Fibroblast of lung (primary cell): ENCODE data around the gene CAPRIN1.

Experiments used
- EZH2 ChIP-seq: IDR thresholded peaks from 2 replicates; pipeline ENCODE4 v1.5.1; 2012; ENCODE audit warnings: low read length, control low read depth, mild to moderate bottlenecking; ENCODE audit errors: missing control alignments
- TF ChIP-seq, protein P1 (sequence below), 2 donors: IDR thresholded peaks in 1 of 2; conservative IDR thresholded peaks in 1 of 2; 1 replicate in 1 of 2; 2 replicates in 1 of 2; pipeline ENCODE4 v1.5.1; 2011 to 2012; ENCODE audit warnings: low read length in 2 of 2, control low read depth in 1 of 2, inconsistent platforms in 1 of 2, low read depth in 1 of 2, mild to moderate bottlenecking in 1 of 2

- TF ChIP-seq, protein P1, sequence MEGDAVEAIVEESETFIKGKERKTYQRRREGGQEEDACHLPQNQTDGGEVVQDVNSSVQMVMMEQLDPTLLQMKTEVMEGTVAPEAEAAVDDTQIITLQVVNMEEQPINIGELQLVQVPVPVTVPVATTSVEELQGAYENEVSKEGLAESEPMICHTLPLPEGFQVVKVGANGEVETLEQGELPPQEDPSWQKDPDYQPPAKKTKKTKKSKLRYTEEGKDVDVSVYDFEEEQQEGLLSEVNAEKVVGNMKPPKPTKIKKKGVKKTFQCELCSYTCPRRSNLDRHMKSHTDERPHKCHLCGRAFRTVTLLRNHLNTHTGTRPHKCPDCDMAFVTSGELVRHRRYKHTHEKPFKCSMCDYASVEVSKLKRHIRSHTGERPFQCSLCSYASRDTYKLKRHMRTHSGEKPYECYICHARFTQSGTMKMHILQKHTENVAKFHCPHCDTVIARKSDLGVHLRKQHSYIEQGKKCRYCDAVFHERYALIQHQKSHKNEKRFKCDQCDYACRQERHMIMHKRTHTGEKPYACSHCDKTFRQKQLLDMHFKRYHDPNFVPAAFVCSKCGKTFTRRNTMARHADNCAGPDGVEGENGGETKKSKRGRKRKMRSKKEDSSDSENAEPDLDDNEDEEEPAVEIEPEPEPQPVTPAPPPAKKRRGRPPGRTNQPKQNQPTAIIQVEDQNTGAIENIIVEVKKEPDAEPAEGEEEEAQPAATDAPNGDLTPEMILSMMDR (conservative IDR thresholded peaks at IDR 0.05 in 1 of 2, IDR thresholded peaks at IDR 0.05 in 1 of 2; ENCODE audit: low read depth in 1 of 2, low read length in 2 of 2) = no peak
- no peak for TF ChIP-seq EZH2
Measured at GRCh38 chr11:34126959-34127848, 75.7 kb downstream of the CAPRIN1 start.
